GM23338 (cell line): ENCODE measurements around the gene SNPH. TPM values are rescaled to one million over a fixed set of nuclear protein-coding genes. Genes with fewer than 3 reads are reported as not detected.

Experiments used
- ATAC-seq: fragments of 200-7000 bp; cut with Tn5 transposase; 3 replicates; pipeline ENCODE4 v1.9.1; 2020
- DNase-seq: peaks from one replicate; pipeline ENCODE4 v3.0.0-alpha.2; 2015; ENCODE audit warnings: low spot score
- H2AFZ ChIP-seq: fragments of 200-600 bp; sonication (generic); 2 replicates; pipeline ENCODE4 v1.8.0; 2016; ENCODE audit warnings: antibody characterized with exemption, mild to moderate bottlenecking, moderate library complexity
- H3F3A ChIP-seq: fragments of 200-600 bp; sonication (generic); replicated peaks from 2 replicates; pipeline ENCODE4 v1.8.0; 2017; ENCODE audit warnings: antibody characterized with exemption, mixed run types, low read depth
- H3K27ac ChIP-seq: fragments of 200-600 bp; sonication (generic); 2 replicates; pipeline ENCODE4 v1.6.1; 2016; ENCODE audit warnings: low read depth
- H3K27me3 ChIP-seq: fragments of 200-600 bp; sonication (generic); 2 replicates; pipeline ENCODE4 v1.8.0; 2016; ENCODE audit warnings: mild to moderate bottlenecking, mixed run types, moderate library complexity; ENCODE audit not compliant: insufficient read depth
- H3K36me3 ChIP-seq: fragments of 200-600 bp; sonication (generic); 2 replicates; pipeline ENCODE4 v1.8.0; 2016; ENCODE audit warnings: mild to moderate bottlenecking; ENCODE audit not compliant: insufficient read depth
- H3K4me1 ChIP-seq: fragments of 200-600 bp; sonication (generic); 2 replicates; pipeline ENCODE4 v1.8.0; 2016; ENCODE audit warnings: mild to moderate bottlenecking, moderate library complexity; ENCODE audit not compliant: insufficient read depth
- H3K4me2 ChIP-seq: fragments of 200-600 bp; sonication (generic); 2 replicates; pipeline ENCODE4 v1.7.1; 2017; ENCODE audit warnings: mixed run types
- H3K4me3 ChIP-seq: fragments of 200-600 bp; sonication (generic); 2 replicates; pipeline ENCODE4 v1.6.1; 2016; ENCODE audit warnings: mixed run types
- H3K79me2 ChIP-seq: fragments of 200-600 bp; sonication (generic); replicated peaks from 2 replicates; pipeline ENCODE4 v1.8.0; 2017; ENCODE audit warnings: mild to moderate bottlenecking; ENCODE audit not compliant: insufficient read depth
- H3K9me2 ChIP-seq: fragments of 200-600 bp; sonication (generic); 2 replicates; pipeline ENCODE4 v1.8.0; 2017; ENCODE audit not compliant: insufficient read depth
- H4K20me1 ChIP-seq: fragments of 200-600 bp; sonication (generic); replicated peaks from 2 replicates; pipeline ENCODE4 v1.8.0; 2017; ENCODE audit warnings: mild to moderate bottlenecking; ENCODE audit not compliant: insufficient read depth
- H3K27ac Mint-ChIP-seq: 2 replicates; pipeline ENCODE4 v1.8.0; 2020; ENCODE audit warnings: inconsistent platforms, mild to moderate bottlenecking, moderate library complexity, mixed read lengths
- H3K27me3 Mint-ChIP-seq: 3 replicates; pipeline ENCODE4 v1.8.0; 2022; ENCODE audit warnings: low read depth, mild to moderate bottlenecking, moderate library complexity, mixed read lengths, inconsistent platforms; ENCODE audit not compliant: insufficient read depth, poor library complexity
- H3K36me3 Mint-ChIP-seq: 3 replicates; pipeline ENCODE4 v1.8.0; 2021; ENCODE audit warnings: low read depth, mild to moderate bottlenecking, inconsistent platforms, moderate library complexity, mixed read lengths
- H3K4me1 Mint-ChIP-seq: 3 replicates; pipeline ENCODE4 v1.8.0; 2020; ENCODE audit warnings: mild to moderate bottlenecking, inconsistent platforms, mixed read lengths
- H3K4me3 Mint-ChIP-seq: 3 replicates; pipeline ENCODE4 v1.8.0; 2021; ENCODE audit warnings: moderate library complexity, mild to moderate bottlenecking, inconsistent platforms, mixed read lengths
- H3K9me3 Mint-ChIP-seq: 3 replicates; pipeline ENCODE4 v1.8.0; 2020; ENCODE audit warnings: moderate library complexity, mild to moderate bottlenecking, inconsistent platforms, mixed read lengths
- CREB1 ChIP-seq: fragments of 250-450 bp; sonication (Bioruptor Pico); IDR thresholded peaks from 2 replicates; pipeline ENCODE4 v1.5.0; 2020; ENCODE audit warnings: low read depth, mild to moderate bottlenecking, moderate library complexity
- EZH2 ChIP-seq: fragments of 200-600 bp; sonication (generic); IDR thresholded peaks from one replicate; pipeline ENCODE4 v1.8.0; 2017; ENCODE audit warnings: antibody characterized with exemption, mild to moderate bottlenecking, low read depth; ENCODE audit not compliant: unreplicated experiment
- EZH2phosphoT487 ChIP-seq: fragments of 200-600 bp; sonication (generic); IDR thresholded peaks from one replicate; pipeline ENCODE4 v1.8.1; 2018; ENCODE audit warnings: antibody characterized with exemption; ENCODE audit not compliant: unreplicated experiment
- JUNB ChIP-seq: IDR thresholded peaks from one replicate; pipeline ENCODE4 v1.6.1; 2016; ENCODE audit warnings: antibody characterized with exemption; ENCODE audit not compliant: unreplicated experiment
- NANOG ChIP-seq: IDR thresholded peaks from 2 replicates; pipeline ENCODE4 v1.6.1; 2016; ENCODE audit warnings: antibody characterized with exemption, borderline replicate concordance
- POLR2AphosphoS5 ChIP-seq: IDR thresholded peaks from 2 replicates; pipeline ENCODE4 v1.6.1; 2016; ENCODE audit warnings: antibody characterized with exemption, low read depth
- REST ChIP-seq: IDR thresholded peaks from one replicate; pipeline ENCODE4 v1.6.1; 2018; ENCODE audit warnings: antibody characterized with exemption; ENCODE audit not compliant: unreplicated experiment
- STAT1 ChIP-seq: IDR thresholded peaks from one replicate; pipeline ENCODE4 v1.6.1; 2016; ENCODE audit warnings: antibody characterized with exemption; ENCODE audit not compliant: unreplicated experiment
- ZNF114 ChIP-seq: fragments of 250-450 bp; sonication (Bioruptor Pico); IDR thresholded peaks from 2 replicates; pipeline ENCODE4 v1.5.0; 2020; ENCODE audit warnings: mild to moderate bottlenecking, moderate library complexity
- ZNF331 ChIP-seq: fragments of 250-450 bp; sonication (Bioruptor Pico); IDR thresholded peaks from 2 replicates; pipeline ENCODE4 v1.5.0; 2020; ENCODE audit warnings: low read depth, mild to moderate bottlenecking, moderate library complexity
- polyA plus RNA-seq: library from polyadenylated mRNA; unstranded; fragments of >200 nt; fragmentation: Nextera tagmentation; extraction: Ambion mirVana; gene quantifications from 2 replicates; pipeline ENCODE4 v1.2.1, GENCODE V29; 2016
- total RNA-seq: library from RNA; depleted of rRNA; stranded (reverse); fragments of >200 nt; shearing (Covaris generic); gene quantifications from 2 replicates; pipeline ENCODE4 v1.2.3, GENCODE V29; 2014
- TF ChIP-seq, protein P1 (sequence below), 2 experiments: fragments of 200-600 bp in 1 of 2; sonication (generic) in 1 of 2; conservative IDR thresholded peaks; 2 replicates each; pipeline versions ENCODE4 v1.5.1 to v1.6.1; 2016 to 2017; ENCODE audit warnings: antibody characterized with exemption in 2 of 2, low read depth in 2 of 2, mild to moderate bottlenecking in 2 of 2, moderate library complexity in 1 of 2
- TF ChIP-seq, protein P2 (sequence below): IDR thresholded peaks from 2 replicates; pipeline ENCODE4 v1.6.1; 2016; ENCODE audit warnings: antibody characterized with exemption
- TF ChIP-seq, protein P3 (sequence below): fragments of 250-450 bp; sonication (Bioruptor Pico); IDR thresholded peaks from 2 replicates; pipeline ENCODE4 v1.5.0; 2020; ENCODE audit warnings: mild to moderate bottlenecking, moderate library complexity

The SNPH gene
- total and polyA plus RNA-seq, 2 experiments from 2014 or later: 1.5 to 5.8 TPM

- Mint-ChIP-seq H3K27ac (no peak overlapping the region), H3K27me3 (no peaks in the 10 kb centered on the region), H3K4me3 (no peak overlapping the region), H3K9me3 (no peaks in the 10 kb centered on the region), H3K4me1 (peaks cover under 1% of the 10 kb centered on the region; the same call in 2 of the 3 replicates), H3K36me3 (no peaks in the 10 kb centered on the region)
- Histone ChIP-seq H4K20me1 (no peaks in the 10 kb centered on the region), H3K4me1 (no peaks in the 10 kb centered on the region), H3K27me3 (no peaks in the 10 kb centered on the region), H2AFZ (no peak overlapping the region), H3K36me3 (no peaks in the 10 kb centered on the region), H3K27ac (no peak overlapping the region), H3K4me3 (no peak overlapping the region), H3F3A (no peaks in the 10 kb centered on the region), H3K79me2 (no peaks in the 10 kb centered on the region), H3K9me2 (no peaks in the 10 kb centered on the region), H3K4me2 (no peak overlapping the region)
- DNase-seq: no peak
- no peak; the same call in 2 of the 3 replicates for ATAC-seq
- no peak for TF ChIP-seq STAT1
- TF ChIP-seq, protein P1, sequence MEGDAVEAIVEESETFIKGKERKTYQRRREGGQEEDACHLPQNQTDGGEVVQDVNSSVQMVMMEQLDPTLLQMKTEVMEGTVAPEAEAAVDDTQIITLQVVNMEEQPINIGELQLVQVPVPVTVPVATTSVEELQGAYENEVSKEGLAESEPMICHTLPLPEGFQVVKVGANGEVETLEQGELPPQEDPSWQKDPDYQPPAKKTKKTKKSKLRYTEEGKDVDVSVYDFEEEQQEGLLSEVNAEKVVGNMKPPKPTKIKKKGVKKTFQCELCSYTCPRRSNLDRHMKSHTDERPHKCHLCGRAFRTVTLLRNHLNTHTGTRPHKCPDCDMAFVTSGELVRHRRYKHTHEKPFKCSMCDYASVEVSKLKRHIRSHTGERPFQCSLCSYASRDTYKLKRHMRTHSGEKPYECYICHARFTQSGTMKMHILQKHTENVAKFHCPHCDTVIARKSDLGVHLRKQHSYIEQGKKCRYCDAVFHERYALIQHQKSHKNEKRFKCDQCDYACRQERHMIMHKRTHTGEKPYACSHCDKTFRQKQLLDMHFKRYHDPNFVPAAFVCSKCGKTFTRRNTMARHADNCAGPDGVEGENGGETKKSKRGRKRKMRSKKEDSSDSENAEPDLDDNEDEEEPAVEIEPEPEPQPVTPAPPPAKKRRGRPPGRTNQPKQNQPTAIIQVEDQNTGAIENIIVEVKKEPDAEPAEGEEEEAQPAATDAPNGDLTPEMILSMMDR (conservative IDR thresholded peaks at IDR 0.05; ENCODE audit: low read depth in 2 of 2): no peak
- no peak for TF ChIP-seq EZH2
- TF ChIP-seq, protein P2, sequence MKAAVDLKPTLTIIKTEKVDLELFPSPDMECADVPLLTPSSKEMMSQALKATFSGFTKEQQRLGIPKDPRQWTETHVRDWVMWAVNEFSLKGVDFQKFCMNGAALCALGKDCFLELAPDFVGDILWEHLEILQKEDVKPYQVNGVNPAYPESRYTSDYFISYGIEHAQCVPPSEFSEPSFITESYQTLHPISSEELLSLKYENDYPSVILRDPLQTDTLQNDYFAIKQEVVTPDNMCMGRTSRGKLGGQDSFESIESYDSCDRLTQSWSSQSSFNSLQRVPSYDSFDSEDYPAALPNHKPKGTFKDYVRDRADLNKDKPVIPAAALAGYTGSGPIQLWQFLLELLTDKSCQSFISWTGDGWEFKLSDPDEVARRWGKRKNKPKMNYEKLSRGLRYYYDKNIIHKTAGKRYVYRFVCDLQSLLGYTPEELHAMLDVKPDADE: no peak
- TF ChIP-seq, protein P3, sequence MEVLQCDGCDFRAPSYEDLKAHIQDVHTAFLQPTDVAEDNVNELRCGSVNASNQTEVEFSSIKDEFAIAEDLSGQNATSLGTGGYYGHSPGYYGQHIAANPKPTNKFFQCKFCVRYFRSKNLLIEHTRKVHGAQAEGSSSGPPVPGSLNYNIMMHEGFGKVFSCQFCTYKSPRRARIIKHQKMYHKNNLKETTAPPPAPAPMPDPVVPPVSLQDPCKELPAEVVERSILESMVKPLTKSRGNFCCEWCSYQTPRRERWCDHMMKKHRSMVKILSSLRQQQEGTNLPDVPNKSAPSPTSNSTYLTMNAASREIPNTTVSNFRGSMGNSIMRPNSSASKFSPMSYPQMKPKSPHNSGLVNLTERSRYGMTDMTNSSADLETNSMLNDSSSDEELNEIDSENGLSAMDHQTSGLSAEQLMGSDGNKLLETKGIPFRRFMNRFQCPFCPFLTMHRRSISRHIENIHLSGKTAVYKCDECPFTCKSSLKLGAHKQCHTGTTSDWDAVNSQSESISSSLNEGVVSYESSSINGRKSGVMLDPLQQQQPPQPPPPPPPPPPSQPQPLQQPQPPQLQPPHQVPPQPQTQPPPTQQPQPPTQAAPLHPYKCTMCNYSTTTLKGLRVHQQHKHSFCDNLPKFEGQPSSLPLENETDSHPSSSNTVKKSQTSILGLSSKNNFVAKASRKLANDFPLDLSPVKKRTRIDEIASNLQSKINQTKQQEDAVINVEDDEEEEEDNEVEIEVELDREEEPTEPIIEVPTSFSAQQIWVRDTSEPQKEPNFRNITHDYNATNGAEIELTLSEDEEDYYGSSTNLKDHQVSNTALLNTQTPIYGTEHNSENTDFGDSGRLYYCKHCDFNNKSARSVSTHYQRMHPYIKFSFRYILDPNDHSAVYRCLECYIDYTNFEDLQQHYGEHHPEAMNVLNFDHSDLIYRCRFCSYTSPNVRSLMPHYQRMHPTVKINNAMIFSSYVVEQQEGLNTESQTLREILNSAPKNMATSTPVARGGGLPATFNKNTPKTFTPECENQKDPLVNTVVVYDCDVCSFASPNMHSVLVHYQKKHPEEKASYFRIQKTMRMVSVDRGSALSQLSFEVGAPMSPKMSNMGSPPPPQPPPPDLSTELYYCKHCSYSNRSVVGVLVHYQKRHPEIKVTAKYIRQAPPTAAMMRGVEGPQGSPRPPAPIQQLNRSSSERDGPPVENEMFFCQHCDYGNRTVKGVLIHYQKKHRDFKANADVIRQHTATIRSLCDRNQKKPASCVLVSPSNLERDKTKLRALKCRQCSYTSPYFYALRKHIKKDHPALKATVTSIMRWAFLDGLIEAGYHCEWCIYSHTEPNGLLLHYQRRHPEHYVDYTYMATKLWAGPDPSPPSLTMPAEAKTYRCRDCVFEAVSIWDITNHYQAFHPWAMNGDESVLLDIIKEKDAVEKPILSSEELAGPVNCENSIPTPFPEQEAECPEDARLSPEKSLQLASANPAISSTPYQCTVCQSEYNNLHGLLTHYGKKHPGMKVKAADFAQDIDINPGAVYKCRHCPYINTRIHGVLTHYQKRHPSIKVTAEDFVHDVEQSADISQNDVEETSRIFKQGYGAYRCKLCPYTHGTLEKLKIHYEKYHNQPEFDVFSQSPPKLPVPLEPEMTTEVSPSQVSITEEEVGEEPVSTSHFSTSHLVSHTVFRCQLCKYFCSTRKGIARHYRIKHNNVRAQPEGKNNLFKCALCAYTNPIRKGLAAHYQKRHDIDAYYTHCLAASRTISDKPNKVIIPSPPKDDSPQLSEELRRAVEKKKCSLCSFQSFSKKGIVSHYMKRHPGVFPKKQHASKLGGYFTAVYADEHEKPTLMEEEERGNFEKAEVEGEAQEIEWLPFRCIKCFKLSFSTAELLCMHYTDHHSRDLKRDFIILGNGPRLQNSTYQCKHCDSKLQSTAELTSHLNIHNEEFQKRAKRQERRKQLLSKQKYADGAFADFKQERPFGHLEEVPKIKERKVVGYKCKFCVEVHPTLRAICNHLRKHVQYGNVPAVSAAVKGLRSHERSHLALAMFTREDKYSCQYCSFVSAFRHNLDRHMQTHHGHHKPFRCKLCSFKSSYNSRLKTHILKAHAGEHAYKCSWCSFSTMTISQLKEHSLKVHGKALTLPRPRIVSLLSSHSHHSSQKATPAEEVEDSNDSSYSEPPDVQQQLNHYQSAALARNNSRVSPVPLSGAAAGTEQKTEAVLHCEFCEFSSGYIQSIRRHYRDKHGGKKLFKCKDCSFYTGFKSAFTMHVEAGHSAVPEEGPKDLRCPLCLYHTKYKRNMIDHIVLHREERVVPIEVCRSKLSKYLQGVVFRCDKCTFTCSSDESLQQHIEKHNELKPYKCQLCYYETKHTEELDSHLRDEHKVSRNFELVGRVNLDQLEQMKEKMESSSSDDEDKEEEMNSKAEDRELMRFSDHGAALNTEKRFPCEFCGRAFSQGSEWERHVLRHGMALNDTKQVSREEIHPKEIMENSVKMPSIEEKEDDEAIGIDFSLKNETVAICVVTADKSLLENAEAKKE (CRISPR knock-in tag): no peak
- TF ChIP-seq EZH2phosphoT487: no peak
- TF ChIP-seq JUNB: no peak
- no peak for TF ChIP-seq ZNF114 (CRISPR knock-in tag)
- no peak for TF ChIP-seq POLR2AphosphoS5
- TF ChIP-seq ZNF331: no peak
- TF ChIP-seq CREB1 (CRISPR knock-in tag): no peak
- TF ChIP-seq REST: no peak
- TF ChIP-seq NANOG: no peak
These were observed 25.5 kb upstream of the SNPH start for GRCh38 chr20:1240549-1240948.
